GM15510 (cell line): ENCODE results near the gene GH1.
"Not testable (repeated sequence)": the region's sequence is repeated elsewhere in the genome, so short reads cannot be mapped to it uniquely, and the experiment has no call there.

Experiments
- POLR2A ChIP-seq: IDR thresholded peaks from 3 replicates; pipeline ENCODE4 v1.6.1; 2011; ENCODE audit warnings: borderline replicate concordance; ENCODE audit not compliant: insufficient read length; ENCODE audit errors: extremely low read depth

Gene GH1

DNA sequence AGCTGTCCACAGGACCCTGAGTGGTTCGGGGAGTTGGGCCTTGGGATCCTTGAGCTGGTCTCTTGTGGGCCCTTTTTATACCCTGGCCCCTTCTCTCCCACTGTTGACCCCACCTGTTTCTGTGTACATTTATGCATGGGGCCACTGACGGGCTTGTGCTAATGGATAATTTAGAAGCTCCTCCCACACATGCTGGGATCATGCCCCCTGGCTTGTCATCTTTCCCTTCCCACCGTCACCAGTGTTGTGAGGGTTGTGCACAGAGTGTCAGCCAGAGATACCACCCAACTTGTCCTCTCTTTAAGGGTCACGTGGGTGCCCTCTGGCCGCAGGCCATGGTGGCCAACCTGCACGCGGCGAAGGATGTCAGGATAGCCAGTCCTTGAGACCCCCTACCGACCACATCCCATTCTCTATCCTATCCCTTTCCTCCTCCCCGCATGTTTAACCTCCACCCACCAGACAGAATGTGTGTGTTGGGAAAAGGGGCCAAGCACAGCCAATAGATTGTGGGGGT lies at the start of gene GH1:
TSS of gene GH1 (minus strand) at position 51 of the 517 bp plus-strand sequence. CDS start 63 bp downstream, outside the sequence.
- not testable (repeated sequence) for TF ChIP-seq POLR2A

DNA sequence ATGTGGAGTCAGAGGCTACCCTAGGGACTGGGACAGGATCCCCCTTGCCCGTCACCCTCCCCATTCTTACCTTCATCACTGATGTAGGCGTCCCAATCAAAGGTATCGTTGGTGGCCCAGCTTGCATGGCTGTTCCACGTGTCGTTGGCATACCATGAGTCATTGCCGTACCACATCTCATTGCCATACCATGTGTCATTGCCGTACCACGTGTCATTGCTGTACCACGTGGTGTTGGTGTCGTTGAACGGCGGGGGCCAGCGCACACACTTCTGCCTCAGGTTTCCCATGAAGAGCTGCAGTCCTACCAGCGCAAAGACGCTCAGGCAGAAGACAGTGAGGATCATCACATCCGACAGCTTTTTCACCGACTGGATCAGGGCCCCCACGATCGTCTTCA lies 49.3 kb upstream of the GH1 start:
- no peak for TF ChIP-seq POLR2A

DNA sequence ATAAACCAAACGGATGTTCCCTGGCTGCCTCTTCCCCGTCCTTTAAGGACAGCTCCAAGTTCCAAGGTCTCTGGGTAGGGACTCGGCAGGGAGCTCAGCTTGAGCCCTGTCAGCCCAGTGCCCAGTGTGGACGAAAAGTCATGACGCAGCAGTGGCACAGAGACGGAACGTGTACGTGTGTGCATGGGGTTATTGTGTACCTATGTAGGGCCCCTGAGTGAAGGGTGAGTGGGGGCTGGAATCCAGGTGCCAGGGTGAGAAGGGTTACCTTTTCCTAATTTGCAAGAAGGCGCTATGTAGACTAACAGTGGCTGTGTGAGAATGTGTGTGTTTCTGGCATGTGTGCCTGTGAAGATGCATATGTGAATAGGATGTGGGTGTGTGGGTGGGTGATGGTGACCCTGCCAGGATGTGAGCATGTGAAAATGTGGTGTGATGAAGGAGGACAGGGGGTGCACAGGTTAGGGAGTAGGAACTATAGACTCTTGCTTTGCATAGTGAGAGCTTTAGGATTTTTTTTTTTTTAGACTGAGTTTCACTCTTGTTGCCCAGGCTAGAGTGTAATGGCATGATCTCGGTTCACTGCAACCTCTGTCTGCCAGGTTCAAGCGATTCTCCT lies 48.1 kb upstream of the GH1 start:
- TF ChIP-seq POLR2A: no peak

DNA sequence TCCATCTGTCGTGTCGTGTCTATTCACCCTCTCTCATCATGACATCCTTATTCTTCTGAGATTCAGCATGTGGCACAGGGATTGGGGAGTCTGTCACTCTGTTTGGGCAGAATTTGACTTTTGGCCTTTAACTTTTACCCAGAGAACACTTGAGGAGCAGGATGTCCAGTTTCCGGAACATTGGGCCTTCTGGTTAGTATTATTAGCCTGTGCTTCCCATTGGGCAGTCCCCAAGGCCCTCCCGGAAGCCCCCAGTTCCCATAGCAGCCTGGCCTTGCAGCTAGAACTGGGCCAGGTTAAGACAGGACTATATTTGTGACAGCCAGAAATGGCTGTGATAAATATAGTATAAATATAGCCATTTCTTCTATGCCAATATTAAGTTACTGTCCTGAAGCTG lies 44.5 kb upstream of the GH1 start:
- no peak for TF ChIP-seq POLR2A

DNA sequence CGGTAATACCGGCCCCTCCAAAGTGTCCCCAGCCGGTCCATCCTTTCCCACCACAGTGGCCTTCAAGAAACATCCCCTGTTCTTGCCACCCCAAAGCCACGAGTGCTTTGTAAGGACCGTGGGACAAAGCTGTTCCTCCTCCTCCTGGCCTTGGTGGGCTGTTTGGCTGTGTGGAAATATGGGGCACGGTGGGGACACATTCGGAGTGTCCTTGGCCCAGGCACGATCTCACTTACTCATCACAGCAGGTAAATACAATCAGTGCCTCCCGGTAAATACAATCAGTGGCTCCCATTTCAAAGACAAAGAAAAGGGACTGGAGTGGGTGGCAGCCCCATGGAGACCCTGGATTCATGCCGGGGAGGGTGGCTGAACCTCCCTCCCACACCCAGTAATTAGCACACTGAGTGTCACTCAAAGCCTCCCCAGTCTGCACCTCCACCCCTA lies 43.7 kb upstream of the GH1 start:
- no peak for TF ChIP-seq POLR2A

DNA sequence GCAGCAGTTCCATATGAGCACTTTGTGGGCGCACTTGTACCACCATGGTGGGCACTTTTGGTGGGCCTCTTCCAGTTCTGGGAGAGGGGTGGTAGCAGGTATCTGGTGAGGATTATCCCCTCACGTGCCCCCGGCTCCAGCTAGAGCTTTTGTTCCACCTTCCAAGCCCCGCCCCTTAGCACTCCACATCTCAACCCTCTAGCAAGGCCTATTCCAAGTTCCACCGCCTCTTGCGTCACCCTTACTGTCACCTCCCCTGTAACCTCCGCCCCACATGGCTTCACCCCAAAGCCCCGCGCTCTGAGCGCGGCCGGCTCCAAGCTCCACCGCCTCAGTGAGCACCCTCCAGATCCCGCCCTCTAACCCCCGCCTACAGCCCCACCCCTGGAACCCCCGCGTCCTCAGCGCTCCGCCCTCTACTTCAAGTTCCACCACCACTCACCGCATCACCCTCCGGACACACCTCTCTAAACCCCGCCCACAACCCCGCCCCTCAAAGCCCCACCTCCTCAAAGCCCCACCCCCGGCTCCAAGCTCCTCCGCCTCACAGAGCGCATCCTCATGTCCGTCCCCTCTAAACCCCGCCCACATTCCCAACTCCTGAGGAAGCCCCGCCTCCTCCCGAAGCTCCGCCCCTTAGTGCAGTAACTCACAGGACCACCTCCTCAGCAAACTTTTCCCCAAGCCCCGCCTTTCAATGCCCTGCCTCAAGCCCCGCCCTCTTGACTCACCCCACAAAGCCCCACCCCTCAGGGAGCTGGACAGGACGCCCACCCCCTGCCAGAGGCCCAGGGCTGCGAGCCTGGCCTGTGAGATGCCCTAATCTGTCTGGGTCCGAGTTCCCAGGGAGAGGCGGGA lies 42.9 kb upstream of the GH1 start:
- TF ChIP-seq POLR2A: no peak

DNA sequence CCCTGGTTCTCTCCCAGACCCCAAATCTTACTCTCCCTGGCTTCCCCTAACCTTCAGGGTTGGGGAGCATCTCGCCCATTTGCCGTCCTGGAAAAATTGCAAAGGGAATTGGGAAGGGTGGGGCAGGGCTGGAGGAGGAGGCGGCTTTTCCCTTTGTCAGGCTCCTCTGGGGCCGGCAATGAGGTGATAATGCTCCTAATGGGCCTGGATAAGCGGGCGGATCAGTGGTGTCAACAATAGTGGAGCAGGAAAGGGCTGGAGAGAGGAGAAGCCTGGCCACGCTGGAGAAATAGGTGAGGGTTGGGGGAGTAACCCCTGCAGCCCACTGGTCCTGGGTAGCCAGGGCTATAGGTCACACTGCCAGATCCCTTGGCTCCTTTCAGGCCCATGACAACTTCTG lies 41.8 kb upstream of the GH1 start:
- no peak for TF ChIP-seq POLR2A

DNA sequence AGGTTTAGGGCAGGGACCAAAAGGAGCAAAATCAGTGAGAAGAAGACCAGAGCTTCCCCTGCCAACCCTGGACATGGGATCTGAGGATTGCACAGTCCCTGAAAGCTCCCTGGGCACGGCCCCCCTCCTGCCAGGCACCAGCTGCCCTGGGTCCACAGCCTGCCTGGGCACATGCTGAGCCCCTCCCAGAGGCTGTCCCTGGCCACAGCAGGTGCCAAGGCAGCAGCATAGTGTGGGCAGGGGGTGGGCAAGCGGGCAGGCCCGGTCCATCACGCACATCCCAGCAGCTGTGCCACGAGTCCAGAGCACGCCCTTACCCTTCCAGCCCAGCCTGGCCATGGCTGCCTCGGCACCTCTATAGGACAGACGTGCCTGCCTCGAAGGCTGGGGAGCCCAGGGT lies 41.4 kb upstream of the GH1 start:
- no peak for TF ChIP-seq POLR2A

DNA sequence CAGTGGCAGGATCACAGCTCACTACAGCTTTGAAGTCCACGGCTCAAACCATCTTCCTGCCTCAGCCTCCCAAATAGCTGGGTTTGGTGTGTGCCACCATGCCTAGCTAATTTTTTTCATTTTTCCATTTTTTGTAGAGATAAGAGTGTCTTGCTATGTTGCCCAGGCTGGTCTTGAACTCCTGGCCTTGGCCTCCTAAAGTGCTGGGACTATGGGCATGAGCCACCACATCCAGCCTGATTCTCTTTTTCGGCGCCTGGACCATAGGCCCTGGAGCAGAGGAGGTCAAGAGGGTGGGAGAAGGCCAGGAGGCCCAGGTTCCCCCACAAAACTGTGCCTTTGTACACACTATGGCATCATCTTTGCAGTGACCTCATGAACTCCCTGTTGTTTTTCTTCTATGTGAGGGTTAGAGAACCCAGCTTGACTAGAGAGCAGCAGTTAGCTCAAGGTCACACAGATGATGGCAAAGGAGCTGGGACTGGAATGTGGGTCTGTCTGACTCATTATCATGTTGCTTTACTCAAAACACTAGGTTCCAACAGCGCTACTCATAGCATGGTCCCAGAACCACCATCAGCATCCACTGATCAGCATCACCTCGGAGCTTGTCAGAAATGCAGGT lies 37.8 kb upstream of the GH1 start:
- TF ChIP-seq POLR2A: no peak

DNA sequence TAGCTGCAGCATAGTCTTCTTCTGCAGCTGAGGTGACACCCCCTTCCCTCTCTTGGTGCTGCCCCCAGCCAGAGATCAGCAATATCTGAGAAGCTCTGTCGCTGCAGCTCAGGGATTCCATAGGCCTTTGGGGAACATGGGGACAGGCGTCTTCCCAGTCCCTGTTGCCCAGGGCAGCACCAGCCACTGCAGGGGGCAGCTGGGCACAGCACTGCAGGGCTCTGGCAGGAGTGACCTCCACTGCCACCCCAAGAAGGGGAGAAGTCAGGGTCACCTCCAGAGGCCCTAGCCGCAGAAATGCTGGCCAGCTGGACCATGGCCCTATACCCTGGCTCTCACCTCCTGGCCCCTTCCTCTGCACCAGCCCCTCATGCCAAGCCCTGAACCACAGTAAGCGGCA lies 37.2 kb upstream of the GH1 start:
- TF ChIP-seq POLR2A: no peak

DNA sequence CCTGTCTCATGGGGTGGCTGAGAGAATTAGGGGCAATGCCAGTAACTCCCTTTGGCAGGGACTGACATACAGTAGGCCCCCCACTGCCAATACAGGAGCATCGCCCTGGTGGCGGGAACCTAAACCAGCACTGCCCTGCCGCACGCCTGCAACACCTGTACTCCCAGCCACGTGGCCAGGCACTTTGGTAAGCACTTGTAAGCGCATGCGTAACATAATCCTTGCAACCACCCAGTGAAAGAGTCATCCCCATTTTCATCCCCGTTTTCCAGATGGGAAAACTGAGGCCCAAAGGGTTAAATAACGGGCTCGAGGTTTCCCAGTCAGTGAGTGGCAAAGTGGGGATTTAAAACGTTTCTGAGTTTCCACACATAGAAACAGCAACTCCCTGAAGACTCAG lies 36.6 kb upstream of the GH1 start:
- no peak for TF ChIP-seq POLR2A

DNA sequence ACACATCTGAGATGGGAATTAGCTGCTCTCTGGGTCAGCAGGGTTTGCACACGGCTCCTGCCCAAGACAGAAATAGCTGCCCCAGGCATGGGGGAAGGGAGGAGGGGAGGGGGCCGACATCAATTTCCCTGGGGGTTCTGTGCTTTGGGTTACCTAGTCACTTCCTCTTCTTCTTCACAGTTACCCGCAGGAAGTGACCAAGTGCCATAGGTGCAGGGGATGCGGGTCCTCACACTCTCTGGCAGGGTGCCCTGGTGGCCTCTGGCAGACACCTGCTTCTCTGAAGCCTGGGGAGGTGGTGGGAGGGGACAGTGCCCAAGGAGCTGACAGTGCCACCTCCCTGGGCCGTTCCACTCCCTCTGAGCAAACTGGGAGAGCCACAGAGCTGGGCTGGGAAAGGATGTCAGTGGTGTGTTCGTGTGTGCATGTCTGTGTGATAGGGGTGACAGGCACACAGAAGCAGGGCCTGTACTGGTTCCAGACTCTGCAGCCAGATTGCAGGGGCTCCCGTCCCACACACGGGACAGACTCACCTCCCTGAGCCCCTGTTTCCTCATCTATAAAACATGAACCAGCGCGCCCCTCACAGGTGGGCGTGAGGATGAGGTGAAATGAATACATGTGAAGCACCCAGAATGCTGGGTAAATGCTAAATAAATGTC lies 35.9 kb upstream of the GH1 start:
- no peak for TF ChIP-seq POLR2A

DNA sequence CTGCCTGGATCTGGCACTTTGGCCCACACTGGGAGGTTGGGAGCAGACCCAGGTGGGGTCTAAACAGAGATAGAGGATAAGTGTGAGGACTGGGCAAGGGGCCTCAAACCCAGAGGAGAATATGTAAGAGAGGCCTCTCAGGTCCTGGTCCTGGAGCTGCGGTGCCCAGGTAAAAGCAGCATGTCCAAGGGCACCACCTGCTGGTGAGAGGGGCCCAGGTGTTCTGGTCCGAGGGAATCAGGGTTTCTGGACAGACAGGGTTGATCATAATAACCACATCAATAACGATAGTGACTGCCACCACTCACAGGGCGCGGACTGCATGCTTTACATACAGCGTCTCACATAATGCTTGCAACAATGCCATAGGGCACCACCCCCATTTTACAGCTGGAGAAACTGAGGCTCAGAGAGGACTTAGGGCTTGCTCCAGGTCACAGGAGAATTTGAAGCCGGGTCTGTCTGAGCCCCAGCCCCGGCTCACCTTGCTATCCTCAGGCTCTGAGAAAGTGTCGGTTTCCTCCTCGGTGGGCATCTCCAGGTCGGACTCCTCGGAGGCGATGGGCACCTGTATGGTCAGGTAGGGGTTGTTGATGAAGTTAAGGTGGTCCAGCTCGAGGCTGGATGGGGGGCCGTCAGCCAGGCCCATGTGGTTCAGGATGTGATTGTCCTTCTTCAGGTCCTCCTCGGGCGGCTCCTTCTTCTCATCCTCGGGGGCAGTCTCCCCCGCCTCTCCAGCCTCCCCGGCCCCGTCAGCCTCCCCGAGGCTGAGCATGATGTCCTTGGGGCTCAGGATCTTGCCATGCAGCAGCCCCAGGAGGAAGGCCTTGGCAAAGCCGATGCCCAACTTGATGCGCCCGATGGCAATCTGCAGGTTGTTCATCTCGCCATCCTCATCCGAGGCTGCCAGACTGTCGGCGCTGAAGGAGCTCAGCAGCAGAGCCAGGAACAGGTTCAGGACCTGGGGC lies 32.6 kb upstream of the GH1 start:
- no peak for TF ChIP-seq POLR2A

DNA sequence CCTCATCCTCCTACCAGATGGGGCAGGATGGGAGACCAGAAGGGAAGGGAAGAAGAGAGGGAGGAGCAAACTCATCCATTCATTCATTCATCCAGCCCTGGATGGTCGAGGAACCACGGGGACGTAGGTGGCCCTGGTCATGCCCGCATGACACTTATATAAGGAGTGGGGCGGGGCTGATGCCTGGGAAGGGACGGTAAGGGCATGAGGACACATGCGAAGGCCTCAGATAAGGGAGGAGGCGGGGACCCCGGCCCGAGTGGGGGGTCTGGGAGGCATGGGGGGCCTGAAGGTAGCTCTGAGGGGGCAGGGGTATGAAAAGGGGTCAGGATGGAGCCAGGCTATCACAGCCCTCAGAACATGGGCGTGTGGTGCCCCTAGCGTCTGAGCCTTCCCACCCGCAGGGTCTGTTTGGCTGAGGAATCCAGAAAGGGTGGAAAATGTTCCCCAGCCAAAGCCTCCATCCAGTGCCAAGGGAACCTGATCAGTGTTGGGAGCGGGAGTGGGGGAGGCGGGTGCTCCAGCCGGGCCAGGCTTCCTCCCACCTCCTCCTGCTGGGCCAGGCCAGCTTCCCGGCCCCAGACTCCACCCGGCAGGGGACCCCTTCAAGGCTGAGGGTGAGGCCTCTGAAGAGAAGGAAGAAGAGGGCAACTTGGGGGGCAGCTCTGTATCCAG lies 31.1 kb upstream of the GH1 start:
- no peak for TF ChIP-seq POLR2A

DNA sequence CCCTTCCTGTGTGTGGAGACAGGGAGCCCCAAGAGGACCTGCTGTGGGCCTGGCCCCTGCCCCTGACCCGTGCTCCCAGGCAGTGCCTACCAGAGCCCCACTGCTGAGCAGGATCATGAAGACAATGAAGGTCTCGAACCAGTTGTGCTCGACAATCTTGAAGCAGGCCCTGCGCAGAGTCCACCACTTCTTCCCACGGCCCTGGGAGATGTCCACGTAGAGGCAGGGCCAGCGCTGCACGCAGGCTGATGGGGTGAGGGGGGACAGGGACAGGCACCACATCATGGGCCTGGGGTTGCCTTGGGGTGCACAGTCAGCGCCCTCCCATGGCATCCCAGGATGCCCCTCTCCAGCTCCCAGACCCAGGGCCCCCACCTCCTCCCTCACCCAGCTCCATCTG lies 29.9 kb upstream of the GH1 start:
- TF ChIP-seq POLR2A: no peak
